ENCODE data around the gene REXO4.

DNA sequence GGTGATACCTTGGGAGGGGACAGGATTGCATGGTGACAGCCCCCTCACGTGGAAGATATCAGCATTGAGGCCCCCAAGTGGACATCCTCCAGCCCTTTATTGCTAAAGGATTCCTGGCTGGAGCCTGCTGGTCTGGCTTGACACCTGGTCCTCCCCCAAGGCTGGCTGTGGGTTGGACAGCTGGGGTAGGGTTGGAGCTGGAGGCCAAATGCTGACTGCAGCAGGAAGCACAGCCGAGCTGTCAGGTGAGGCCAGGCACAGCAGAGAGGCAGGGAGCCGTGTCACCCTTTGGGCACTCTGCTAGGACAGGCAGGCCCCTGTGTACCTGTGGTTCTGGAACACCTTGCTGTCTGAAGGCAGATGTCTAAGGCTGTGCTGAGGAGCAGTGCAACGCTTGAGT, 44.2 kb upstream of the REXO4 start:
- TF ChIP-seq, protein P1, sequence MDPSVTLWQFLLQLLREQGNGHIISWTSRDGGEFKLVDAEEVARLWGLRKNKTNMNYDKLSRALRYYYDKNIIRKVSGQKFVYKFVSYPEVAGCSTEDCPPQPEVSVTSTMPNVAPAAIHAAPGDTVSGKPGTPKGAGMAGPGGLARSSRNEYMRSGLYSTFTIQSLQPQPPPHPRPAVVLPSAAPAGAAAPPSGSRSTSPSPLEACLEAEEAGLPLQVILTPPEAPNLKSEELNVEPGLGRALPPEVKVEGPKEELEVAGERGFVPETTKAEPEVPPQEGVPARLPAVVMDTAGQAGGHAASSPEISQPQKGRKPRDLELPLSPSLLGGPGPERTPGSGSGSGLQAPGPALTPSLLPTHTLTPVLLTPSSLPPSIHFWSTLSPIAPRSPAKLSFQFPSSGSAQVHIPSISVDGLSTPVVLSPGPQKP (IDR thresholded peaks at IDR 0.05; ENCODE audit: borderline replicate concordance, low read depth, low read length): no peak
- TF ChIP-seq FOS (IDR thresholded peaks at IDR 0.05; ENCODE audit: low read depth, low read length) (no peak), CEBPB (IDR thresholded peaks at IDR 0.05; ENCODE audit: low read depth, low read length) (no peak), POLR2A (IDR thresholded peaks at IDR 0.05; ENCODE audit: low read depth, low read length) (no peak), RFX5 (IDR thresholded peaks at IDR 0.05; ENCODE audit: low read depth, low read length) (no peak), RCOR1 (IDR thresholded peaks at IDR 0.05; ENCODE audit: insufficient replicate concordance, low read length) (no peak), RAD21 (IDR thresholded peaks at IDR 0.05; ENCODE audit: low read length) (no peak)
- TF ChIP-seq, protein P2, sequence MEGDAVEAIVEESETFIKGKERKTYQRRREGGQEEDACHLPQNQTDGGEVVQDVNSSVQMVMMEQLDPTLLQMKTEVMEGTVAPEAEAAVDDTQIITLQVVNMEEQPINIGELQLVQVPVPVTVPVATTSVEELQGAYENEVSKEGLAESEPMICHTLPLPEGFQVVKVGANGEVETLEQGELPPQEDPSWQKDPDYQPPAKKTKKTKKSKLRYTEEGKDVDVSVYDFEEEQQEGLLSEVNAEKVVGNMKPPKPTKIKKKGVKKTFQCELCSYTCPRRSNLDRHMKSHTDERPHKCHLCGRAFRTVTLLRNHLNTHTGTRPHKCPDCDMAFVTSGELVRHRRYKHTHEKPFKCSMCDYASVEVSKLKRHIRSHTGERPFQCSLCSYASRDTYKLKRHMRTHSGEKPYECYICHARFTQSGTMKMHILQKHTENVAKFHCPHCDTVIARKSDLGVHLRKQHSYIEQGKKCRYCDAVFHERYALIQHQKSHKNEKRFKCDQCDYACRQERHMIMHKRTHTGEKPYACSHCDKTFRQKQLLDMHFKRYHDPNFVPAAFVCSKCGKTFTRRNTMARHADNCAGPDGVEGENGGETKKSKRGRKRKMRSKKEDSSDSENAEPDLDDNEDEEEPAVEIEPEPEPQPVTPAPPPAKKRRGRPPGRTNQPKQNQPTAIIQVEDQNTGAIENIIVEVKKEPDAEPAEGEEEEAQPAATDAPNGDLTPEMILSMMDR (conservative IDR thresholded peaks at IDR 0.05; ENCODE audit: low read depth, low read length): no peak
- TF ChIP-seq, protein P3, sequence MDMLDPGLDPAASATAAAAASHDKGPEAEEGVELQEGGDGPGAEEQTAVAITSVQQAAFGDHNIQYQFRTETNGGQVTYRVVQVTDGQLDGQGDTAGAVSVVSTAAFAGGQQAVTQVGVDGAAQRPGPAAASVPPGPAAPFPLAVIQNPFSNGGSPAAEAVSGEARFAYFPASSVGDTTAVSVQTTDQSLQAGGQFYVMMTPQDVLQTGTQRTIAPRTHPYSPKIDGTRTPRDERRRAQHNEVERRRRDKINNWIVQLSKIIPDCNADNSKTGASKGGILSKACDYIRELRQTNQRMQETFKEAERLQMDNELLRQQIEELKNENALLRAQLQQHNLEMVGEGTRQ (IDR thresholded peaks at IDR 0.05; ENCODE audit: low read depth, low read length): no peak
